Posterior vena cava (tissue), 2 donors: ENCODE results near the gene CLEC4G. TPM values are rescaled to one million over a fixed set of nuclear protein-coding genes. Genes with fewer than 3 reads are reported as not detected.
A peak's percentile ranks its signal among the peaks of the same experiment; 100 is the strongest.

ENCODE experiments used
- DNase-seq: peaks from one replicate; pipeline ENCODE4 v3.0.0-alpha.2; 2020; ENCODE audit warnings: low spot score
- intact Hi-C, 2 donors: fragments of 100-400 bp; cut with DNase I; formaldehyde crosslinking; loops; one replicate each; pipeline versions ENCODE4 v1.14.1 to v1.14.2; 2022 to 2023
- total RNA-seq, 2 donors: library from RNA; stranded (reverse); fragmentation: NEBNext Ultra II Directional; extraction: Animal tissue kit (Norgen Biotek cat#: 25700); gene quantifications; one replicate each; pipeline ENCODE4 v1.2.1, GENCODE V29; 2021
- donor health status: DM: yes; HTN: yes; CAD: no.
- donor health status: DM: yes; HTN: yes; CAD: no.

Gene CLEC4G
- total RNA-seq, 2 donors from 2014 or later, result 2.2 to 6.6 TPM

DNA sequence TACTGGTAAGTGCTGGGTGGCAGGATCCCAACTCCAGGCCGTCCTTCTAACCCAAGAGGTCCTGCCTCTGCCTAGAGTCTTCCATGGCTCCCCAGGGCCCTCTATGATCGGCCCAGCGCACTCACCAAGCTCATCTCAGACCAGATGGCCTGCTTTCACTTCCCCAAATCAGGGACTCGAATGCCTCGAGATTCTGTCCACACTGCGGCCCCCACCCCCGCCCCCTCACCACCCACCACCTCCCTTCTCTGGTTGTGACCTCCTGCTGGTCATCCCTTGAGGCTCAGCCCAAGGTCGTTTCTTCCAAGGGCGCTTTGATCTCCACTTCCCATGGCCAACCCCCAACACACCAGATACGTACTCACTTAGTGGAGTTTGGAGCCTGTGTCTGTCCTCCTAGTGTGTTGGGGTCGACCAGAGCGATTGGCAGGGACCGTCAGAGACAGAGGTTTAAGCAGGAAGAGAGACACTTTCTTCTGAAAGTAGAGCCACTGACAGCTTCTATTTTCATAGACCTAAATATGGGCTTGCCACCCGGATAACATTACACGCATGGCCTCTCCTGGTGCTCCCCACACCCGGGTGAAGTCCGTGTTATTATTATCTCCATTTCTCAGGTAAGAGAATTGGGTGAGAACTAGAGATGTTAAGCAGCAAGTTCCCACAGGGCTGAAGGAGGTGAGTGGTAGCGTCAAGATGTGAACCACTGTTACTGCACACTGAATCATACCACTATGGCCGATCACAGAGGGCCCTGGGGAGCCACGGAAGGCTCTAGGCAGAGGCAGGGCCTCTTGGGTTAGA, 30.1 kb downstream of the CLEC4G start, which contains the start of gene FCER2:
Gene FCER2 (minus strand): TSS at position 478 of the 804 bp plus-strand sequence. CDS start 2,371 bp downstream, outside the sequence.
- DNase-seq, result no peak
- intact Hi-C loops, result no loop called here

DNA sequence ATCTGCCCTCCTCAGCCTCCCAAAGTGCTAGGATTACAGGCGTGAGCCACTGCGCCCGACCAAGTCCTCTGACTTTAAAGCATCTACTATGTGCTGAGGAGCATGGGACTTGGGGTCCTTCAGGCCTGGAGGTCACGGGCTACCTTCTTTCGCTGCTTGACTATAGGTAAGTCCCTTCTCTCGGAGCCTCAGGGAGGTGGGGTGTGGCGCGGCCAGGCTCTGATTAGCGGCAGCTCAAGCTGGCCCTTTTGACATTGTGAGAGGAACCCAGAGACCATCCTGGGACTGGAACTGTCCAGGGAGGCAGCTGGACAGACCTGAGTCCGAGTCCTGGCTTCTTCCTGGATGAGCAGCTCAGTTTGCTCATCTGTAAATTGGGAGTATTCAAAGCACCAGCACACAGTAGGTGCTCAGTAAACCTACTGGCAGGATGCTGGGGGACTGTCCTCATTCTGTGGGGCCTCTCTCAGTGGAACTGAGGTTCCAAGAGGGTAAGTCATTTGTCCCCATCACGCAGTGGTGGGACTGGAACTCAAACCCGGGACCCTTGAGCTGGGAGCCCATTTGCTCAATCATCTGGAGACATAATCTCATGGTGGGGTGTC, 30.8 kb downstream of the CLEC4G start:
- no peak for DNase-seq
- intact Hi-C loops, result no loop called here

DNA sequence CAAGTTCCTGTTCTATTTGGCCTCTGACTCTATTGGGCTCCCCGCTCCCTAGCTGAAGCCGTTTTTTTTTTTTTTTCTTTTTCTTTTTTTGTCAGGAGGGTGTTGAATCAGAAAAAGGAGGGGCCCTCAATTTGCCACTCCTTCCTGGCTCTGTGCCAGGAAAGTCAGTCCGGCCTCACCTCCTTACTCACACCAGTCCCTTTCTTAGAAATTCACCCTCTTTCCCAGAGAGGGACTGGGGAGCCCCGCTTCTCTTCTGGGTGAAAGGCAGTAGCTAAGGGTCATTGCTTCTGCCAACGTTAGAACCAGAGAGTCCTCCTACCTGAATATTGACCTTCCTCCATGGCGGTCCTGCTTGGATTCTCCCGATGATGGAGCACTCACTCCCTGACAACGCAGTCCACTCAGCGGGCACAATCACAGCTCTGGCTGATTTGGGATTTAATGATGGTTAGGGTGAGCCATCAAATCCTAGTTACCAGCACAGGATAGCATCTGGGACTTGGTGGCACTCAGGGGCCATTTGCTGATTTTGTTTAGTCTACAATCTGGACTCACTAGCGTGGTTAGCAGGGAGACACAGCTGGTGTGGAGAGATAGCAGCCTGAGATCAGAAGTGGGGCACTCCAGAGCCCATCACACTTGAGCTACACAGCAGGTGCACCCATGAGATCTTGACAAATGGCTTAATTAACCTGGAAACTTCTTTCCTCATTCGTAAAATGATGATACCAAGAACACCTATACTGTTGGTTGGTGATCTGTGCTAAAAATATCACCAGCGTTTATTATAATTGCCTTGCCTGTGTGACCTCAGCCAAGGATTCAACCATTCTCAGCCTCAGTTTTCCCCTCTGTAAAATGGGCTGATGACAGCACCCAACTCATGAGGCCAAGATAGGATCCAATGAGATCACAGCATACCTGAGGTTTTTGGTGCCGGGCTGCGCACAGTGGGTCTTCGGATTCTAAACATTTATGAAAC, 32.2 kb downstream of the CLEC4G start:
- no peak for DNase-seq
- intact Hi-C loops, result no loop called here

DNA sequence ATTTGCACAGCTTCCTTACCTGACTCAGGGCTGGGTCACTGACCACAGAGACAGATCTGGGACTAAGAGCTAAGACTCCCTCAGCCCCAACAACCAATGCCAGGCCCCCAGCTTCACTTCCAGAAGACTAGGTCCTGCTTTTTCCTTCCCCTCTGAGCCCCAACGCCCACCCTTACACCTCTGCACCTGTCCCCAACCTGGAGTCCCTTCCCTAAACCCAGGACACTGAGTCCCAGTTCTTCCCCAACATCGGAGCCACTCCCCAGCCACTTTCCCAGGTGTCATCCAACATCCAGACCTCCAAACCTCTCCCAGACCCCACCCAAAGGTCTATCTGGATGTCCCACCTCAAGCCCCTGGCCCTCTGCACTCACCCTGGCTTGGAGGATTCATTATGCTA, 32.9 kb downstream of the CLEC4G start:
- intact Hi-C loops, result no loop called here
- no peak for DNase-seq

DNA sequence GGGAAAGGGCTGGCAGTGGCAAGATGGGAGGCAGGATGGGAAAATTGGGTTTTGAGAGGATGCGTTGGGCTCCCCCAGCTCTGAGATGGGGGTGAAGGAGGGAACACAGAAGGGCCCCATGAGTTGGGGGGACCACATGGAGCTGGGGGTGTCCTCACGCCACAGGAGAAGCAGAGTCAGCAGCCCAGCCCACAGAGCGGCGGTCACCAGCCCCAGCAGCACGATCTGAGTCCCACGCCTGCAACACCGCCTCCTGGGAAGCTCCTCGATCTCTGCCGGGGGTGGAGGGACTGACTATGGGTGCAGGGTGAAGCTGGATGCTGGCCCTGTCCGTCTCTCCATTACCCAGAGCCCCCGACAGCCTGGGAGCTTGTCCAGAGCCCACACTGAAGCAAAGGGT, 33.3 kb downstream of the CLEC4G start:
- intact Hi-C loops, result no loop called here
- no peak for DNase-seq

DNA sequence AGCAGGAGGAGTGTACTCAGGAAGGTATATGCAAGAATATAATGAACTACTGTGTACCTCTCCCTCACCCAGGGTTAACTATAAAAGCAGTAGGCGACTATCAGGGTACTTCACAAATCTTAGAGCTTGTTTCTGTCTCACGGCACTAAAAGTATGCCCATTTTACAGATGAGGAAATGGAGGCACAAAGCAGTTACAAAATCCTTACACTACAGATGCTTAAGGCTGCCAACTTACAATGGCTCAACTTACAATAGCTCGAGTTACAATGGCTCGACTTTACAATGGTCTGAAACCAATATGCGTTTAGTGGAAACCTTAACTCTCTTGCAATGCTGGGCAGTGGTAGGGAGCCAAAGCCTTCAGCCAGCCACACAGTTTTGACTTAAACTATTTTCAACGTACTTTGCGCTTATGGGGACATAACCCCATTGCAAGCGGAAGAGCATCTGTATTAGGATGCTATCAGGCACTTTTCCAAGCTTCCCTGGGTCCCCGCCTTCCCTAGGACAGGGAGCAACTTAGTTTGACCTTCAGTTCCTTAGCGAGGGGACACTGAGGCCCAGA, 34.1 kb downstream of the CLEC4G start:
- intact Hi-C loops, result no loop called here
- no peak for DNase-seq

DNA sequence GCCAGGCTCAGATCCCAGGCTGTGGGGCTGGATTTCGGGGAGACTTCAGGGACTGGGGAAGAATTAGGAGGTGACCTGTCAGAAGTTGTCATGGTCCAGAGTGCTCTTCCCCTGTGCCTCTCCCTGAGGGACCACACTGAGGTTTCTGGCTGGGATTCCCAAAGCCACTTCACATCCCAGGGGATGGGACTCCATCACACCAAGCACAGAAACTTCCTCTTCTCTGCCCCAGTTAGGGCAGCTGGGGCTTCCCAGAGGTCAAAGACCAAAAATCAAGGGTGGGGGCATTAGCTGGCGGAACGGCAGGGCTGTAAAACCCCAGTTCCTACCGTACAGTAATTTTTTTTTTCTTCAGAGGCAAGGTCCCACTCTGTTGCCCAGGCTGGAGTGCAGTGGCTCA, 37.4 kb downstream of the CLEC4G start:
- DNase-seq, result no peak
- intact Hi-C loops, result no loop called here

DNA sequence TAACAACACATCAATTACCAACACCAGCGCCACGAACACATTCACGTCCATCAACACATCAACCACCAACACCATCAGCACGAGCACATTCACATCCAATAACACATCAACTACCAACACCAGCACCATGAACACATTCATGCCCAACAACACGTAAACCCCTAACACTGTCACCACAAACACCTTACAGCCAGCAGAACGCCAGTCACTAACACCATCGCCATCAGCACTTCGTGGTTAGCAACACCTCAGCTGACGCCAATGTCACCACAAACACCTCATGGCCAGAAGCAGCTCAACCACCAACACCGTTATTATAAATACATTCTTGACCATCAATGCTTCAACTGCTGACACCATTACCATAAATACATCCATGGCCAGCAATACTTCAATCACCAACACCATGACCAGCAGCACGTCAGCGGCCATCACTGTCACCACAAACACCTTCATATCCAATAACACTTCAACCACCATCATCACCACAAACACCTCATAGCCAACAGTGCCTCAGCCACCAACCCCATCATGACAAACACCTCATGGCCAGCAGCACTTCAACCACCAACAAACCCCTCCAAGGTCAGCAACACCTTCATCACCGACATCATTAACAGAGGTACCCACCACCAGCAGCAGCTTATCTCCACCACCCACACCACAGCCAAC, 39.4 kb downstream of the CLEC4G start:
- DNase-seq, result no peak
- intact Hi-C loops, result no loop called here

DNA sequence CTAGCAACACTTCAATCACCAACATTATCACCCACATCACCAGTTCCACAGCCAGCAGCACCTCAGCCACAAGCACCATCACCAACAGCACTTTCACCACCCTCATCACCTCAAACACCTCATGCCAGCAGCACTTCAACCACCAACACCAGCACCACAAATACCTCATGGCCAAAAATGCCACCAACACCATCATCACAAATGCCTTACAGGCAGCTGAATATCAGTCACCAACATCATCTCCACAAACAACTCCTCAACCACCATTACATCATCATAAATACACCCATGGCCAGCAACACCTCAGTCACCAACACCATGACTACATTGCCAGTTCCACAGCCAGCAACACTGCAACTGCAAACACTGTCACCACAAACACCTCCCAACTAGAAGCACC, 40.4 kb downstream of the CLEC4G start:
- intact Hi-C loops, result no loop called here
- no peak for DNase-seq

DNA sequence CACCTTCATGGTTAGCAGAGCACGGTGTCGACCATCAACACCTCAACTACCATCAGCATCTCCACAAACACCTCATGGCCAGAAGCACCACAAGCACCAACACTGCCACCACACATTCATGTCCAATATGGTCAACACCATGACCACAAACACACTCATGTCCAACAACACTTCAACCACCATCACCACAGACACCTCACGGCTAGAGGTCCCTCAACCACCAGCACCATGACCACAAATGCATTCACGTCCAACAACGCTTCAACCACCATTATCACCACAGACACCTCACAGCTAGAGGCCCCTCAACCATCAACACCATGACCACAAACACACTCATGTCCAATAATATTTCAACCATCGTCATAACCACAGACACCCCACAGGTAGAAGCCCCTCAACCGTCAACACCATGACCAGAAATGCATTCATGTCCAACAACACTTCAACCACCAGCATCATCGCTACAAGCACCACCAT, 41.1 kb downstream of the CLEC4G start:
- intact Hi-C loops, result no loop called here
- no peak for DNase-seq

DNA sequence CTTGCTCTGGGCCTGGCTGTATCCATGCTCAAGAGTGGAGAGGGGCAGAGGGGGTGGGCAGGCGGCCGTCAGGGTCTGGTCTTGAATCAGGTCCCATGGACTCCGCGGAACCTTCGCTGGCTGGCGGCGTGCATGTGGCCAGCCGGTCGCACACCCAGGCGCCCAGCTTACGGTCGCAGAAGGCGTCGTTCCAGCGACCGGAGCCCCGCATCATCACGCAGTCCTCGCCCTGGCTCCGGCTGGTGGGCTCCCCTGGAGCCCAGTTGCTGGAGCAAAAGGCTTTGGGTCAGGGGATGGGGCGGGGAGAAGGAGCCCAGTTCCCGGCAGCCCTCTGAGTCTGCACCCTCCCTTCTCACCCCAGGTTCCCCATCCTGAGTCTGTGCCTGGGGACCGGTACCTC, 42.7 kb downstream of the CLEC4G start:
- intact Hi-C loops, result no loop called here
- no peak for DNase-seq

DNA sequence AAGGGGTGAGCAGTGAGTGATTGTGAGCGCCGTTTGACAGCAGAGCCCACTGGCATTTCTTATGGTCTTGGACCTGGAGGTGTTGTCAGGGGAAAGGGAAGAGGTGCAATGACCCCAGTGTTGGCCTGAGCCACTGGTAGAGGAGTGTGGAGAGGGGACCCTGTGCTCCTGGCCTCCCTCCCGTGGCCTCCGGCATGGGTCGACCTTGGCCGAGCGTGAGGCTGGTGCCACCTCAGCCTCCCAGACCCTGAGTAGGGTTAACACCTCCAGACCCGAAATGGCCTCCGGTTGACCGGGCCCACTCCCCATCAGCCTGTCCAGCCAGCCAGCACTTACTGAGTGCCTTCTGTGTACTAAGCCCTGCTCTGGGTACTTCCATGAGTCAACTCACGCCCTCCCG, 44.7 kb downstream of the CLEC4G start:
- DNase-seq, result no peak
- intact Hi-C loops, result no loop called here

DNA sequence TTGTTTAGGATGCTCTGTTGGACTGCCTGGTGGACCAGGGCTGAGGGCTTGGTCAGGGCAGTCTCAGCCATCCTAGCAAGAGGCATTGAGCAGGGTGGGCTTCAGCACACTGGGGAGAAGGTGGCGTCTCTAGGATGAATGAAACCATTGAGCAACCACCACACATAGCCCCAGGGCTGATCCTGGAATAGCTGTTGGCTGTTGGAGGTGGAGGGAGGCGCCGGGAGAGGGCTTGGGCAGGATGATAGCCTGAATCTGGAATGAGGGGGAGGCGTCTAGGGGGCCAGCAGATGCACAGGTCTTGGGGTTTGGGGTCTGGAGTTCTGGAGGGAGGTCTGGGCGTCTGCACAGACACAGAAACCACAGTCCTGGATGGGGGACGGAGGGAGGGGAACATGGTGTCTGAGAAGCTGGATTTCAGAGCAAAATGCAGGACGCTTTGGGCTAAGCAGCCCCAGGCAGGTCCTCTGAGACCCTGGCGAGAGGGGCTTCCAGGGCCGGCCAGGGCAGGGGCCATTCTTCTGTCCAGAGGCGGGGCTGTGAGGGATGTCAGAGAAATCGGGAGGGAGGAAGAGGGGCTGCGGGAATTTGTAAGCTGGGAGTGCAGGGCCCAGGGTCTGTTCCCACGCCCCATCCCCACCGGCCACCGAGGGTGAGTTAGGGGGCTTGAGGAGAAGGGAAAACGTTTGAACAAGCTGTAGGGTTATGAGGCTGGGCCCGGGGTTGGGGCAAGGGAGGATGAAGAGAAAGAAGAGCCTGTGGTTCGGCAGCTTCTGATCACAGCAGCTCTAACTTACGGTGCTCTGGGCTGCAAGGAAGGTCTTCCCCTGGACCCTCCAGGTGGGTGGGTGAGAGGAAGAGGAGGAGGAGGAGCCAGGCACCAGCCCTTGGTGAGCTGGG, 46.1 kb downstream of the CLEC4G start:
- DNase-seq, result no peak
- intact Hi-C loops, result no loop called here

DNA sequence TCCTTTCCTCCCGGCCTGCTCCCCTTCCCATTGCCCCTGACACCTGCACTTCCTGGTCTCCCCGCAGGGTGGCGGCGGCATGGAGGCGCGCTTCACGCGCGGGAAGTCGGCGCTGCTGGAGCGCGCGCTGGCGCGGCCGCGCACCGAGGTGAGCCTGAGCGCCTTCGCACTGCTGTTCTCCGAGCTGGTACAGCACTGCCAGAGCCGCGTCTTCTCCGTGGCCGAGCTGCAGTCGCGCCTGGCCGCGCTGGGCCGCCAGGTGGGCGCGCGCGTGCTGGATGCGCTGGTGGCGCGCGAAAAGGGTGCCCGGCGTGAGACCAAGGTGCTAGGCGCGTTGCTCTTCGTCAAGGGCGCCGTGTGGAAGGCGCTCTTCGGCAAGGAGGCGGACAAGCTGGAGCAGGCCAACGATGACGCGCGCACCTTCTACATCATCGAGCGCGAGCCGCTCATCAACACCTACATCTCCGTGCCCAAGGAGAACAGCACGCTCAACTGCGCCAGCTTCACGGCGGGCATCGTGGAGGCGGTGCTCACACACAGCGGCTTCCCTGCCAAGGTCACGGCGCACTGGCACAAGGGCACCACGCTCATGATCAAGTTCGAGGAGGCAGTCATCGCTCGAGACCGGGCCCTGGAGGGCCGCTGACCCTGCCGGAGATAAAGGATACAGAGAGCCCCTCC, 49.6 kb downstream of the CLEC4G start:
- intact Hi-C loops, result loop anchor here in 1 of 2 donors (5.0 kb wide), 1 partner anchor 290 kb away; no protein-coding TSS in a partner anchor
- DNase-seq, result no peak

DNA sequence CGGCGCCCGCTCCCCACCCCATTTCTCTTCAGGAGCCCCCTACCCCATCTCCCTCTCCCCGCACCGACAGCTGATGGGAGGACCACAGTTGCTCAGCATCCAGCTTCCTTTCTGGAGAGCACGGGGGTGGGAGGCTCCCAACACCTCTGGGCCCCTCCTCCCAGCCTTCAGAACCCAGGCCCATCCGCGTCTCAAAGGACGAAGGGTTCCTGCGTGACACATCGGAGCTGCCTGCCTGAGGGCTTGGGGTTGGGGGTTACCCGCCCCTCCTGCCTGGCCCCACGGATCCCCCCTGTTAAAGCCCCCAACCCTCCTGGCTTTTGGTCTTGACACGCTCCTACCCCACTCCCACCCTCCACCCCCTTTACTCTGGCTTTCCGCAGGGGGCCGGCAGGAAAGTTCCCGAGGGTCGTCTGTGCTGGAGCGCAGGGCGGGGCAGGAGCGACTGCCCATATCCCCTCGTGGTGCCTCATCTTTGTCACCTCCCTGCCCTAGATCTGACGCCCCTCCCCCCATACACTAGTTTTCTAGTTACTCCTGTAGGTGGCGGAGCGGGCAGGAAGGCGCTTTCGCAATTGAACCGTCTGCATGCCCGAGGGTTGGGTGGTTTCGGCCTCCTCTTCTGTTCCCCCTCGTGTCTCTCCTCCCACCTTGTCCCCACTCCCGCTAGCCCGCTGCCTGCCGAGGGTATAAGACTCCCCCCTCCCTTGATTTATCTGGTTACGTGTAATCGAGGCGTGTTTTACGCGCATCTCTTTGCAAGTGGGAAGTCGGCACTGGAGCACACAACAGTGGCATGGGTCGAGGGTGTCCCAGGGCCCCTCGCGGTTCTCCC, 50.4 kb downstream of the CLEC4G start:
- intact Hi-C loops, result loop anchor here in 1 of 2 donors (5.0 kb wide), 1 partner anchor 289 kb away; no protein-coding TSS in a partner anchor
- peak; percentile 95 for DNase-seq
